ENCODE data around the gene PDIA5.

Gene PDIA5

DNA sequence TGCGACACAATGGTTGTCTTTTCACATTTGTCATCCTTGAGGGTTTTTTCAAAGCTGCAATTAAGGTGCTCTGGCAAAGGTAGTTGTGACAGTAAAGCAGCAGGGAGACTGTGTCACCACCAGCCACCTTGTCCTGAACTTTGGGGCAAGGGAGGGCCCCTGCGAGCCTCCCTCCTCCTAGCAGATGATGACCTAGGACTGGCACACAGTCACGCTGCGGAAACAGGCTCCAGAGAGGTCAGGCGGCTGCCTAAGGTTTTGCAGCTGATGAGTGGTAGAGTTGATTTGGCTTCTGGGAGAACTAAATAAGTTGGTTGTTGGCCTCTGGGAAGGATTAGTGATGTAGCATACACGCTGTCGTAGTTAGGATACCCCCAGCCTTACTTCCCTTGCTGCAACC lies 62.7 kb downstream of the PDIA5 start:
- no peak for TF ChIP-seq CTCF (IDR thresholded peaks at IDR 0.05; ENCODE audit: control extremely low read depth, extremely low read depth, low read depth, missing control alignments)
- no peak for DNase-seq (ENCODE audit: extremely low spot score)
- POLR2A ChIA-PET, result no interaction called here
- CTCF ChIA-PET, result interaction anchor here (1.1 to 4.1 kb wide), 3 partner anchors 11 to 44 kb away, joined by 3 to 17 read pairs (median 4); no protein-coding TSS in a partner anchor

GRCh38 chr3:123130079-123130750 lies 63.4 kb downstream of the PDIA5 start:
- DNase-seq (ENCODE audit: extremely low spot score), result no peak
- ChIA-PET CTCF (interaction anchor here (1.1 to 1.4 kb wide), 3 partner anchors 11 to 44 kb away, joined by 3 to 4 read pairs (median 4); no protein-coding TSS in a partner anchor), POLR2A (no interaction called here)
- TF ChIP-seq CTCF (IDR thresholded peaks at IDR 0.05; ENCODE audit: control extremely low read depth, extremely low read depth, low read depth, missing control alignments), result no peak

DNA sequence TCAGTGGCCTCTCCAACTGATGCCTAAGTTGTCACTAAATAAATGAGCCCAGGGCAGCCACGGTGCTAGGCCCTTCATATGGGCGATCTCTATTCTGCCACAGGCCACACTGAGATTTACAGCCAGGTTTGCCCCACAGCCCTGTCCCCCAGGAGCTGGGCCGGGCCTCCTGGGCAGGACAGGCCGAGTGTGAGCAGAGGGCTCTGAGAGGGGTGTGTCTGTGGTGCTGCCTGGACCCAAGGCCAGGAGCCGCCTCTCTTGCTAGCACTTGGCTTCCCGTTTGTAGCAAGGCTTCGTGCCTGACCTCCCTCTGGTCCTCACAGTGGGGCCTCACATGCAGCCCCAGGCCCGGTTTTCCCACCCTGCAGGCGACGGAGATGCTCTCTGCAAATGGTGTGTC lies 67.8 kb downstream of the PDIA5 start:
- ChIA-PET POLR2A (no interaction called here), CTCF (no interaction called here)
- no peak for DNase-seq (ENCODE audit: extremely low spot score)
- no peak for TF ChIP-seq CTCF (IDR thresholded peaks at IDR 0.05; ENCODE audit: control extremely low read depth, extremely low read depth, low read depth, missing control alignments)

DNA sequence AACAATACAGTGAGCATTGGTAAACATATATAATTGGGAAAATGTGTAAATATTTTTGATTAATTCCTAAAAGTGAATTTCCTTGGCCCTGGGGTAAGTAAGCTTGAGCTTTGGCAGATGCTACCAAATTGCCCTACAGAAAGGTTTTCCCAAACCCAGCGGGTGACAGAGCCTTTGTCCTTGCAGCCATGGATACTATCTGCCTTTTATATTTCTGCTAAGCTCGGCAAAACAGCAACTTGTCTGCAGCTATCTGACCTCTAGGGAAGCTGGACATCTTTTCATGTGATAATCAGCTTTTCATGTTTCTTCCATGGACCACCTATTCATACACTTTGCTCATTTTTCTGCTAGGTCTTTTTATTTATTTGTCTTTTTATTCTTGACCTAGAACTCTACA lies 70.2 kb downstream of the PDIA5 start:
- CTCF ChIA-PET, result interaction anchor here (1.7 kb wide), 1 partner anchor 12 kb away, joined by 4 read pairs; no protein-coding TSS in a partner anchor
- no peak for TF ChIP-seq CTCF (IDR thresholded peaks at IDR 0.05; ENCODE audit: control extremely low read depth, extremely low read depth, low read depth, missing control alignments)
- POLR2A ChIA-PET, result no interaction called here
- DNase-seq (ENCODE audit: extremely low spot score), result no peak

DNA sequence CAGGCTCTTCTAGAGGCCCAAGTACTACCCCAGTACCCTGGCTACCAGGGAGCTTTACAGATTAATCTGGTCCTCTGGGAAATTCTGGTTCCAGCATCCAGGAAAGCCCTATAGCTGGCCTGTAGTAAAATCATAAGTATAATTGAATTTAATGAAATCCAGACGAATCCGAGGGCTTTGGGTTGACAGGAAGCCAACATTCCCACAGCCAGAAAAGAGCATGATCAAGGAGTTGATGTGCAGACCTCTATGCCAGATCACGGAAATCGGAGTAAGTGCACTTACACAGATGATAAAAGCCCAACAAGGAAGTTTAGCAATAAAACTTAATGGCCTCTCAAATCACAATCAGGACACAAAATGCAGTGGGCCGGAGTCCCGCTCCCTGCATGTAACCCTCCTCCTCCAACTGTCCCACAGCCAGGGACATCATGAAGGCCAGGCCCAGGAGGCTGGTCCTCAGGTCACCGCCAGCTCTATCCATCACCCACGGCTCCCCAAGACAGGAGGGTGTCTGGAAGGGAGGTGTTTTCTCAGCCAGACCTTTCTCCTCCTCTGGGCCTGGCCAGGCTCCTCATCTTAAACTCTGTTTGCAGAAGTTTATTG lies 72.1 kb downstream of the PDIA5 start:
- no peak for DNase-seq (ENCODE audit: extremely low spot score)
- ChIA-PET CTCF (interaction anchor here (1.3 kb wide), 1 partner anchor 12 kb away, joined by 3 read pairs; no protein-coding TSS in a partner anchor), POLR2A (no interaction called here)
- TF ChIP-seq CTCF (IDR thresholded peaks at IDR 0.05; ENCODE audit: control extremely low read depth, extremely low read depth, low read depth, missing control alignments), result no peak

DNA sequence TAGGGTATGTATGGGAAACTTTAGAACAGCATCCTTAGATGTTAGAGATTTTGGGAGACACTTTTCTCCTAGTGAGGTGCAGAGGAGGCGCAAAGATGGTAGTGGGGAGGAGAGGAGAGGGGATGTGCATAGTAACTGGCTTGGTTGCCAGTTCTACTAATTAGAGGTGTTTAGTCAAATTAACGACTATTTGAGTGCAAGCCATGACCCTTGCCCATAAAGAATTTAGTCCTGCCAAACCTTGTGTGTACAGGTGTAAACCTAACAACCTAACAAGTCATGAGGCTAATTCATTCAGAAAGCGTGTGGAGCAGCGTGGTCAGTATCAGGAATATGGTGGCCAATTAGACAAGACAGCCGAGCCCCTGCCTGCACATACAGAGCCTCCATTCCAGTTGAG lies 72.7 kb downstream of the PDIA5 start:
- POLR2A ChIA-PET, result no interaction called here

More for the DNA sequence above, 72.7 kb downstream of the PDIA5 start:
- TF ChIP-seq CTCF (IDR thresholded peaks at IDR 0.05; ENCODE audit: control extremely low read depth, extremely low read depth, low read depth, missing control alignments), result no peak
- CTCF ChIA-PET, result interaction anchor here (2.1 kb wide), 1 partner anchor 21 kb away, joined by 4 read pairs; no protein-coding TSS in a partner anchor
- no peak for DNase-seq (ENCODE audit: extremely low spot score)
